GM12878 (cell line): ENCODE measurements around the gene PPP2R3A. TPM values are rescaled to one million over a fixed set of nuclear protein-coding genes. Genes with fewer than 3 reads are reported as not detected.

Experiments used
- ATAC-seq: fragments of 200-7000 bp; cut with Tn5 transposase; 3 replicates; pipeline ENCODE4 v1.9.1; 2020; ENCODE audit warnings: mild to moderate bottlenecking, moderate library complexity
- BruUV-seq: library from RNA; stranded (reverse); fragments of 400-500 nt; replicated peaks from 2 replicates; lab custom pipeline; 2021; lab: Mats Ljungman, UMichigan
- CTCF ChIA-PET: fragments of 300-600 bp; sonication (Branson Sonifier 250); formaldehyde crosslinking; extraction: SDS; loops from one replicate; lab custom pipeline; 2021; ENCODE audit warnings: inconsistent platforms; lab: Yijun Ruan, JAX
- POLR2A ChIA-PET: fragments of 350-600 bp; formaldehyde crosslinking; extraction: SDS; loops from one replicate; lab custom pipeline; 2021; ENCODE audit warnings: inconsistent platforms; lab: Charles Lee
- RAD21 ChIA-PET: fragments of 300-600 bp; sonication (Branson Sonifier 250); formaldehyde crosslinking; loops from one replicate; lab custom pipeline; 2023; ENCODE audit warnings: antibody characterized with exemption; ENCODE audit not compliant: unreplicated experiment; lab: Charles Lee
- SMC1A ChIA-PET: fragments of 300-600 bp; sonication (Branson Sonifier 250); formaldehyde crosslinking; loops from one replicate; lab custom pipeline; 2023; ENCODE audit not compliant: unreplicated experiment, uncharacterized antibody; lab: Charles Lee
- DNase-seq: peaks from one replicate; pipeline ENCODE4 v3.0.0-alpha.2; 2011; ENCODE audit warnings: low read depth, low spot score
- FAIRE-seq: peaks from 3 replicates; lab custom pipeline; 2011; peaks lifted over from hg19 to GRCh38; lab: Jason Lieb, UNC
- H2AFZ ChIP-seq: 2 replicates; pipeline ENCODE4 v1.6.0; 2011; ENCODE audit warnings: low read depth, low read length, control low read depth; ENCODE audit not compliant: control insufficient read depth
- H3K27ac ChIP-seq: 2 replicates; pipeline ENCODE4 v1.5.1; 2011; ENCODE audit warnings: control low read depth; ENCODE audit not compliant: control insufficient read depth, insufficient read depth
- H3K27me3 ChIP-seq, 2 experiments: replicated peaks in 1 of 2; 2 replicates each; pipeline versions ENCODE4 v1.6.0 to v1.6.1; 2011; ENCODE audit warnings: low read length in 1 of 2; ENCODE audit not compliant: control insufficient read depth in 2 of 2, insufficient read depth in 2 of 2
- H3K36me3 ChIP-seq, 2 experiments: 2 replicates each; pipeline ENCODE4 v1.5.1; 2011; ENCODE audit warnings: low read length in 1 of 2; ENCODE audit not compliant: control insufficient read depth in 2 of 2, insufficient read depth in 2 of 2
- H3K4me1 ChIP-seq: 2 replicates; pipeline ENCODE4 v1.6.1; 2011; ENCODE audit warnings: mild to moderate bottlenecking, low read length, moderate library complexity, mixed read lengths; ENCODE audit not compliant: control insufficient read depth, insufficient read depth
- H3K4me2 ChIP-seq: 2 replicates; pipeline ENCODE4 v1.6.0; 2011; ENCODE audit warnings: control low read depth; ENCODE audit not compliant: control insufficient read depth, insufficient read depth
- H3K4me3 ChIP-seq: fragments of 200-600 bp; sonication (generic); 2 replicates; pipeline ENCODE4 v1.5.1; 2016
- H3K79me2 ChIP-seq: 2 replicates; pipeline ENCODE4 v1.6.0; 2011; ENCODE audit warnings: low read length; ENCODE audit not compliant: control insufficient read depth, insufficient read depth
- H3K9ac ChIP-seq: 2 replicates; pipeline ENCODE4 v1.8.0; 2011; ENCODE audit warnings: low read length, control low read depth, mixed read lengths; ENCODE audit not compliant: control insufficient read depth, insufficient read depth
- H3K9me3 ChIP-seq: replicated peaks from 3 replicates; pipeline ENCODE4 v1.5.1; 2011; ENCODE audit warnings: mild to moderate bottlenecking, low read length; ENCODE audit not compliant: control insufficient read depth, insufficient read depth
- H4K20me1 ChIP-seq: 2 replicates; pipeline ENCODE4 v1.6.0; 2011; ENCODE audit not compliant: control insufficient read depth, insufficient read depth
- BACH1 ChIP-seq: fragments of 450-650 bp; IDR thresholded peaks from 2 replicates; pipeline ENCODE4 v1.6.1; 2017; ENCODE audit warnings: mild to moderate bottlenecking, borderline replicate concordance
- CBX5 ChIP-seq: sonication (generic); IDR thresholded peaks from 2 replicates; pipeline ENCODE4 v1.6.1; 2016; ENCODE audit warnings: low read depth, moderate library complexity, mild to moderate bottlenecking, inconsistent platforms
- EGR1 ChIP-seq, 2 experiments: IDR thresholded peaks; 1 replicate in 1 of 2; 2 replicates in 1 of 2; pipeline ENCODE4 v1.6.1; 2011 to 2012; ENCODE audit warnings: low read depth in 2 of 2, low read length in 2 of 2, borderline replicate concordance in 1 of 2, mild to moderate bottlenecking in 1 of 2, moderate library complexity in 1 of 2
- GABPA ChIP-seq: IDR thresholded peaks from 2 replicates; pipeline ENCODE4 v1.6.1; 2014; ENCODE audit warnings: antibody characterized with exemption, low read depth, mild to moderate bottlenecking, inconsistent platforms
- HCFC1 ChIP-seq: fragments of 150-350 bp; IDR thresholded peaks from 2 replicates; pipeline ENCODE4 v1.6.1; 2014; ENCODE audit warnings: low read length
- IRF3 ChIP-seq: fragments of 450-650 bp; IDR thresholded peaks from 2 replicates; pipeline ENCODE4 v1.6.1; 2014; ENCODE audit warnings: mild to moderate bottlenecking
- JUNB ChIP-seq: IDR thresholded peaks from 2 replicates; pipeline ENCODE4 v1.6.1; 2016; ENCODE audit warnings: antibody characterized with exemption, mild to moderate bottlenecking
- MYB ChIP-seq: fragments of 150-350 bp; IDR thresholded peaks from 2 replicates; pipeline ENCODE4 v1.6.1; 2014; ENCODE audit warnings: mild to moderate bottlenecking, low read depth, low read length, borderline replicate concordance
- NKRF ChIP-seq: fragments of 450-650 bp; conservative IDR thresholded peaks from 2 replicates; pipeline ENCODE4 v1.6.1; 2017; ENCODE audit warnings: mild to moderate bottlenecking, moderate library complexity
- SMAD1 ChIP-seq: fragments of 450-650 bp; IDR thresholded peaks from 2 replicates; pipeline ENCODE4 v1.6.1; 2018; ENCODE audit warnings: mild to moderate bottlenecking, low read depth; ENCODE audit not compliant: partially characterized antibody
- ZNF217 ChIP-seq: fragments of 450-650 bp; IDR thresholded peaks from 2 replicates; pipeline ENCODE4 v1.6.1; 2017; ENCODE audit warnings: antibody characterized with exemption, mild to moderate bottlenecking
- ZNF687 ChIP-seq: fragments of 450-650 bp; IDR thresholded peaks from 2 replicates; pipeline ENCODE4 v1.6.1; 2017; ENCODE audit warnings: mild to moderate bottlenecking, moderate library complexity
- WGBS: methylation state at CpG from one replicate; pipeline ENCODE4 v1.1.6; 2016; ENCODE audit warnings: low lambda C conversion rate; ENCODE audit not compliant: insufficient replicate concordance, insufficient coverage; ENCODE audit errors: missing lambda C conversion rate; 5-methylcytosine and 5-hydroxymethylcytosine counted together
- in situ Hi-C: fragments of 300-500 bp; cut with MboI; formaldehyde crosslinking; loops from 9 replicates; pipeline ENCODE4 v1.14.3; 2018; ENCODE audit warnings: mixed read lengths
- intact Hi-C: fragments of 100-400 bp; cut with micrococcal nuclease; formaldehyde crosslinking; loops from one replicate; pipeline ENCODE4 v1.14.2; 2022; ENCODE audit not compliant: unreplicated experiment
- polyA plus RNA-seq, 11 experiments: library from polyadenylated mRNA; depleted of rRNA in 4 of 11; unstranded in 6 of 11; stranded (reverse) in 5 of 11; fragments of >200 nt; fragmentation: Nextera tagmentation in 4 of 11; fragmentation: Illumina TruSeq in 1 of 11; extraction: Ambion mirVana in 4 of 11; extraction: Trizol in 1 of 11; gene quantifications; 1 replicate in 1 of 11; 2 replicates in 10 of 11; pipeline versions ENCODE4 v1.2.1 to v1.2.3, GENCODE V29; 2011 to 2016; ENCODE audit warnings: inconsistent platforms in 2 of 11, missing spikeins in 2 of 11, low read depth in 1 of 11
- total RNA-seq, 4 experiments: library from RNA; depleted of rRNA in 3 of 4; stranded (reverse); fragments of >200 nt in 3 of 4; fragmentation: Illumina TruSeq in 1 of 4; extraction: Trizol in 1 of 4; gene quantifications; 2 replicates each; pipeline versions ENCODE4 v1.2.1 to v1.2.3, GENCODE V29; 2013 to 2021
- TF ChIP-seq, protein P1 (sequence below): fragments of 150-350 bp; IDR thresholded peaks from 2 replicates; pipeline ENCODE4 v1.6.1; 2014; ENCODE audit warnings: mild to moderate bottlenecking, low read depth, low read length
- TF ChIP-seq, protein P2 (sequence below): fragments of 450-650 bp; IDR thresholded peaks from 2 replicates; pipeline ENCODE4 v1.6.1; 2017; ENCODE audit warnings: mild to moderate bottlenecking

Gene PPP2R3A
- total and polyA plus RNA-seq, 10 of the 15 experiments (the other 5 are each of a cell fraction or from before 2014, with no cell fraction given) = under 0.01 to 0.16 (median 0.06) TPM; not detected in 5

DNA sequence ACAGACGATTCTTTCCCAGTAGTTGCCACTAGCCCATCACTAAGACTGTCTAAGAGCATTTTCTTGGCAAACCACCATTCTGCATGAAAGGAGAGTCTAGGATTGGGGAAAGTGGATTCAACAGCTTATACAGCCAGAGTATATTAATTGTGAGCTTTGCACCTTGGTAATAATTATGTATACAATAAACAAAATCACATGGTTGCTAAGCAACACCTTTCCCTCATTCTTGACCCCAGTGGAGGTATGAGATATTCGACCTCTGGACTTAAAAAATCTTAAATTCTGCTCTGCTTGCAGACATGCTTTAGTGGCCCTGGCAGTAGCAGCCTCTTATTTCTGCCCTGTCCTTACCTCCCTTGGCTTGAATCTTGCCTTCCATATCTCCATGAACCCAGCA is 73.1 kb downstream of the PPP2R3A start:
- CTCF ChIA-PET = interaction anchor here (2.0 kb wide), 1 partner anchor 11 kb away, joined by 5 read pairs; no protein-coding TSS in a partner anchor
- FAIRE-seq = no peak
- TF ChIP-seq JUNB = no peak
- TF ChIP-seq, protein P1, sequence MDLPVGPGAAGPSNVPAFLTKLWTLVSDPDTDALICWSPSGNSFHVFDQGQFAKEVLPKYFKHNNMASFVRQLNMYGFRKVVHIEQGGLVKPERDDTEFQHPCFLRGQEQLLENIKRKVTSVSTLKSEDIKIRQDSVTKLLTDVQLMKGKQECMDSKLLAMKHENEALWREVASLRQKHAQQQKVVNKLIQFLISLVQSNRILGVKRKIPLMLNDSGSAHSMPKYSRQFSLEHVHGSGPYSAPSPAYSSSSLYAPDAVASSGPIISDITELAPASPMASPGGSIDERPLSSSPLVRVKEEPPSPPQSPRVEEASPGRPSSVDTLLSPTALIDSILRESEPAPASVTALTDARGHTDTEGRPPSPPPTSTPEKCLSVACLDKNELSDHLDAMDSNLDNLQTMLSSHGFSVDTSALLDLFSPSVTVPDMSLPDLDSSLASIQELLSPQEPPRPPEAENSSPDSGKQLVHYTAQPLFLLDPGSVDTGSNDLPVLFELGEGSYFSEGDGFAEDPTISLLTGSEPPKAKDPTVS = no peak
- TF ChIP-seq ZNF687 = no peak
- TF ChIP-seq ZNF217 = no peak
- TF ChIP-seq NKRF = no peak
- no peak for TF ChIP-seq EGR1 (IDR thresholded peaks at IDR 0.05; ENCODE audit: borderline replicate concordance in 1 of 2, low read depth in 2 of 2, low read length in 2 of 2)
- TF ChIP-seq SMAD1 = no peak
- TF ChIP-seq, protein P2, sequence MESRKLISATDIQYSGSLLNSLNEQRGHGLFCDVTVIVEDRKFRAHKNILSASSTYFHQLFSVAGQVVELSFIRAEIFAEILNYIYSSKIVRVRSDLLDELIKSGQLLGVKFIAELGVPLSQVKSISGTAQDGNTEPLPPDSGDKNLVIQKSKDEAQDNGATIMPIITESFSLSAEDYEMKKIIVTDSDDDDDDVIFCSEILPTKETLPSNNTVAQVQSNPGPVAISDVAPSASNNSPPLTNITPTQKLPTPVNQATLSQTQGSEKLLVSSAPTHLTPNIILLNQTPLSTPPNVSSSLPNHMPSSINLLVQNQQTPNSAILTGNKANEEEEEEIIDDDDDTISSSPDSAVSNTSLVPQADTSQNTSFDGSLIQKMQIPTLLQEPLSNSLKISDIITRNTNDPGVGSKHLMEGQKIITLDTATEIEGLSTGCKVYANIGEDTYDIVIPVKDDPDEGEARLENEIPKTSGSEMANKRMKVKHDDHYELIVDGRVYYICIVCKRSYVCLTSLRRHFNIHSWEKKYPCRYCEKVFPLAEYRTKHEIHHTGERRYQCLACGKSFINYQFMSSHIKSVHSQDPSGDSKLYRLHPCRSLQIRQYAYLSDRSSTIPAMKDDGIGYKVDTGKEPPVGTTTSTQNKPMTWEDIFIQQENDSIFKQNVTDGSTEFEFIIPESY = no peak
- no peak for TF ChIP-seq MYB
- no peak for TF ChIP-seq HCFC1
- TF ChIP-seq CBX5 = no peak
- no peak for TF ChIP-seq BACH1
- TF ChIP-seq GABPA = no peak
- TF ChIP-seq IRF3 = no peak

More for the DNA sequence above, 73.1 kb downstream of the PPP2R3A start:
- Histone ChIP-seq H3K9ac (no peak overlapping the region), H4K20me1 (no peaks in the 10 kb centered on the region), H3K27ac (no peak overlapping the region), H2AFZ (no peak overlapping the region), H3K4me3 (no peak overlapping the region), H3K4me1 (no peaks in the 10 kb centered on the region), H3K4me2 (no peak overlapping the region), H3K79me2 (no peaks in the 10 kb centered on the region), H3K27me3 (no peaks in the 10 kb centered on the region), H3K36me3 (no peaks in the 10 kb centered on the region), H3K9me3 (no peaks in the 10 kb centered on the region)
- SMC1A ChIA-PET = no interaction called here
- intact Hi-C loops (no loop called here), in situ Hi-C loops (no loop called here)
- ATAC-seq = no peak
- RAD21 ChIA-PET = no interaction called here
- POLR2A ChIA-PET = no interaction called here
- no peak for DNase-seq
- 9% methylated on average over 2 of the region's 2 CpGs for WGBS
- no TSS peak for BruUV-seq
